HCT116 (cell line): ENCODE results near the gene GGA2. TPM values are rescaled to one million over a fixed set of nuclear protein-coding genes. Genes with fewer than 3 reads are reported as not detected.

Source experiments
- ATAC-seq: fragments of 200-7000 bp; cut with Tn5 transposase; 2 replicates; pipeline ENCODE4 v1.9.1; 2020; ENCODE audit warnings: mild to moderate bottlenecking, moderate library complexity
- BruUV-seq: library from RNA; stranded (reverse); fragments of 400-500 nt; replicated peaks from 2 replicates; lab custom pipeline; 2021; lab: Mats Ljungman, UMichigan
- CTCF ChIA-PET: fragments of 300-600 bp; sonication (Branson Sonifier 250); formaldehyde crosslinking; loops from one replicate; lab custom pipeline; 2021; ENCODE audit warnings: antibody characterized with exemption; lab: Charles Lee
- POLR2A ChIA-PET: fragments of 300-600, 350-600 bp; sonication (Branson Sonifier 250); formaldehyde crosslinking; loops from one replicate; lab custom pipeline; 2021; ENCODE audit warnings: antibody characterized with exemption; lab: Charles Lee
- RAD21 ChIA-PET, 2 experiments: fragments of 300-600 bp; sonication (Branson Sonifier 250); formaldehyde crosslinking; loops; one replicate each; lab custom pipeline; 2023; ENCODE audit warnings: low total read pairs in 2 of 2; ENCODE audit not compliant: uncharacterized antibody in 2 of 2, unreplicated experiment in 2 of 2, low non-redundant PET in 1 of 2; lab: Charles Lee
- DNase-seq: peaks from one replicate; pipeline ENCODE4 v3.0.0-alpha.2; 2010; ENCODE audit warnings: low read depth, low spot score
- H2AFZ ChIP-seq: fragments of 200-600 bp; shearing (Covaris generic), sonication (generic); 2 replicates; pipeline ENCODE4 v1.6.1; 2017; ENCODE audit warnings: low read depth, mixed run types, mixed read lengths, antibody characterized with exemption, low read length; ENCODE audit not compliant: poor library complexity, severe bottlenecking
- H3K27ac ChIP-seq: 2 replicates; pipeline ENCODE4 v1.5.1; 2012; ENCODE audit warnings: low read depth, low read length
- H3K27me3 ChIP-seq: fragments of 200-600 bp; sonication (generic); 2 replicates; pipeline ENCODE4 v1.6.1; 2016; ENCODE audit warnings: mixed run types, low read length, mixed read lengths; ENCODE audit not compliant: insufficient read depth
- H3K36me3 ChIP-seq, 2 experiments: fragments of 200-500 bp in 1 of 2; fragments of 200-600 bp in 1 of 2; sonication (Bioruptor generic) in 1 of 2; sonication (generic) in 1 of 2; 2 replicates each; pipeline versions ENCODE4 v1.5.1 to v1.6.1; 2014 to 2016; ENCODE audit warnings: low read length in 2 of 2, inconsistent platforms in 1 of 2, mixed read lengths in 1 of 2, mixed run types in 1 of 2; ENCODE audit not compliant: insufficient read depth in 2 of 2, control insufficient read depth in 1 of 2
- H3K4me1 ChIP-seq, 2 experiments: fragments of 200-600 bp in 1 of 2; sonication (generic) in 1 of 2; 2 replicates each; pipeline versions ENCODE4 v1.5.1 to v1.6.1; 2012 to 2017; ENCODE audit warnings: low read length in 2 of 2, inconsistent platforms in 1 of 2, mild to moderate bottlenecking in 1 of 2, mixed read lengths in 1 of 2, mixed run types in 1 of 2, moderate library complexity in 1 of 2; ENCODE audit not compliant: insufficient read depth in 2 of 2, control insufficient read depth in 1 of 2
- H3K4me2 ChIP-seq: fragments of 200-600 bp; sonication (generic); 2 replicates; pipeline ENCODE4 v1.6.1; 2017; ENCODE audit warnings: mixed run types, low read length, mixed read lengths
- H3K4me3 ChIP-seq, 2 experiments: fragments of 200-600 bp in 1 of 2; sonication (generic) in 1 of 2; replicated peaks in 1 of 2; 2 replicates each; pipeline ENCODE4 v1.5.1; 2011 to 2016; ENCODE audit warnings: low read length in 2 of 2, control low read depth in 1 of 2, low read depth in 1 of 2, mild to moderate bottlenecking in 1 of 2, mixed read lengths in 1 of 2, mixed run types in 1 of 2
- H3K79me2 ChIP-seq: fragments of 200-600 bp; sonication (generic); 2 replicates; pipeline ENCODE4 v1.6.1; 2017; ENCODE audit warnings: mild to moderate bottlenecking, mixed run types, low read length, moderate library complexity, mixed read lengths; ENCODE audit not compliant: insufficient read depth
- H3K9ac ChIP-seq: fragments of 200-600 bp; sonication (generic); 2 replicates; pipeline ENCODE4 v1.6.1; 2016; ENCODE audit warnings: low read length, mixed read lengths
- H3K9me2 ChIP-seq: fragments of 200-600 bp; sonication (generic), shearing (Covaris generic); 2 replicates; pipeline ENCODE4 v1.6.1; 2017; ENCODE audit warnings: mixed run types, mild to moderate bottlenecking, moderate library complexity; ENCODE audit not compliant: insufficient read depth
- H3K9me3 ChIP-seq, 2 experiments: fragments of 200-500 bp in 1 of 2; fragments of 200-600 bp in 1 of 2; sonication (Bioruptor generic) in 1 of 2; sonication (generic) in 1 of 2; 2 replicates each; pipeline ENCODE4 v1.6.1; 2014 to 2017; ENCODE audit warnings: low read length in 2 of 2, mixed read lengths in 2 of 2, inconsistent platforms in 1 of 2, low read depth in 1 of 2, mild to moderate bottlenecking in 1 of 2, mixed run types in 1 of 2, moderate library complexity in 1 of 2; ENCODE audit not compliant: control insufficient read depth in 1 of 2, insufficient read depth in 1 of 2
- H4K20me1 ChIP-seq: fragments of 200-600 bp; sonication (generic), shearing (Covaris generic); 2 replicates; pipeline ENCODE4 v1.6.1; 2017; ENCODE audit warnings: mixed run types, mild to moderate bottlenecking, moderate library complexity; ENCODE audit not compliant: insufficient read depth
- JUND ChIP-seq: IDR thresholded peaks from 2 replicates; pipeline ENCODE4 v1.6.1; 2012
- RAD21 ChIP-seq: IDR thresholded peaks from 2 replicates; pipeline ENCODE4 v1.6.1; 2012; ENCODE audit warnings: low read depth, mild to moderate bottlenecking
- REST ChIP-seq: IDR thresholded peaks from 2 replicates; pipeline ENCODE4 v1.6.1; 2012; ENCODE audit warnings: low read depth
- SIN3A ChIP-seq: IDR thresholded peaks from 2 replicates; pipeline ENCODE4 v1.6.1; 2012; ENCODE audit warnings: low read depth
- SRF ChIP-seq: IDR thresholded peaks from 2 replicates; pipeline ENCODE4 v1.6.1; 2012; ENCODE audit warnings: low read depth
- TCF7L2 ChIP-seq: IDR thresholded peaks from 2 replicates; pipeline ENCODE4 v1.7.0; 2011; ENCODE audit warnings: borderline replicate concordance, inconsistent platforms; ENCODE audit not compliant: insufficient read depth, insufficient read length; ENCODE audit errors: extremely low read depth
- intact Hi-C: fragments of 100-400 bp; cut with micrococcal nuclease; formaldehyde crosslinking; loops from 2 replicates; pipeline ENCODE4 v1.10.0; 2022
- total RNA-seq: library from RNA; stranded (reverse); gene quantifications from one replicate; pipeline ENCODE4 v1.2.1, GENCODE V29; 2021; ENCODE audit not compliant: unreplicated experiment

GGA2 gene
- total RNA-seq, 1 experiment from 2014 or later, result 68.3 TPM

GRCh38 chr16:23534868-23535860 lies 24.9 kb upstream of the GGA2 start (continued):
- no peak for TF ChIP-seq REST
- TF ChIP-seq RAD21, result no peak
- no peak for TF ChIP-seq JUND
- TF ChIP-seq TCF7L2, result no peak
- TF ChIP-seq SIN3A, result no peak

GRCh38 chr16:23532448-23532847 lies 22.2 kb upstream of the GGA2 start:
- Histone ChIP-seq H3K4me3 (no peak overlapping the region), H4K20me1 (no peaks in the 10 kb centered on the region), H3K9me3 (no peaks in the 10 kb centered on the region), H3K27ac (no peak overlapping the region), H3K27me3 (no peaks in the 10 kb centered on the region), H3K36me3 (peaks cover 32 to 44% of the 10 kb centered on the region in 2 experiments), H3K9me2 (no peaks in the 10 kb centered on the region), H3K4me1 (no peaks in the 10 kb centered on the region), H3K9ac (no peak overlapping the region), H3K79me2 (peaks cover 5% of the 10 kb centered on the region; the same call in 1 of the 2 replicates), H3K4me2 (no peak overlapping the region), H2AFZ (no peak overlapping the region)
- no peak for ATAC-seq
- no TSS peak for BruUV-seq
- POLR2A ChIA-PET, result no interaction called here
- intact Hi-C loops, result loop anchor here (10.0 kb wide), 1 partner anchor 58 kb away; no protein-coding TSS in a partner anchor
- RAD21 ChIA-PET, result no interaction called here
- no peak for DNase-seq
- TF ChIP-seq TCF7L2 (no peak), SRF (no peak), SIN3A (no peak)
- CTCF ChIA-PET, result no interaction called here
